A549 (cell line): ENCODE data around the gene PPFIA4.

Experiments
- CTCF ChIP-seq: fragments of >200 bp; sonication (Bioruptor Twin); formaldehyde crosslinking; IDR thresholded peaks from 3 replicates; pipeline ENCODE4 v1.5.1; 2016
- JUN ChIP-seq, 2 experiments: fragments of >200 bp; sonication (Bioruptor Twin); formaldehyde crosslinking; IDR thresholded peaks; 2 replicates in 1 of 2; 3 replicates in 1 of 2; pipeline ENCODE4 v1.6.1; 2016 to 2017

GRCh38 chr1:203041351-203041932 is 15.2 kb downstream of the PPFIA4 start:
- TF ChIP-seq CTCF = no peak
- TF ChIP-seq JUN (IDR thresholded peaks at IDR 0.05) = no peak
